GM18873 (cell line): ENCODE results near the gene SLC24A3.

ENCODE experiments used
- ATAC-seq: cut with Tn5 transposase; IDR thresholded peaks from one replicate; pipeline ENCODE4 v1.9.1; 2021; ENCODE audit warnings: mild to moderate bottlenecking, moderate library complexity, moderate number of reproducible peaks; ENCODE audit not compliant: unreplicated experiment, low FRiP score

SLC24A3 gene

DNA sequence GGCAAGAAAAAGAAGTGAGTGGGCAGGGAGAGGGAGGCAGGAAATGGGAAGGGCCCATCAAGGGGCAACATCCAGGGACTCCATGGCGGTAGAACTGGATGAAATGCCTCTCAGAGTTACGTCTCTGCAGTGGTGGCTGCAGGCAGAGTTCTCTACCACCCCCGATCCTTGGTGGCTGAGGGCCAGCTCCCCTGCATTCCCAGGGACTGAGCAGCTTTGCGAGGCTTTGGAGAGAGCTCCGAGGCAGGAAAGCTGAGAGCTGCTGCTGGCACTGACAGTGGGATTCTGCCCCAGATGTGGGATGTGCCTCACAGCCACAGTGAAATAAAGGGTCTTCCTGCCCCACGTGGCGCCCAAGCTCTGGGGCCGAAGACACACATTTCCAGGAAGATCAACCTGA, 236.6 kb downstream of the SLC24A3 start:
- ATAC-seq: no peak

DNA sequence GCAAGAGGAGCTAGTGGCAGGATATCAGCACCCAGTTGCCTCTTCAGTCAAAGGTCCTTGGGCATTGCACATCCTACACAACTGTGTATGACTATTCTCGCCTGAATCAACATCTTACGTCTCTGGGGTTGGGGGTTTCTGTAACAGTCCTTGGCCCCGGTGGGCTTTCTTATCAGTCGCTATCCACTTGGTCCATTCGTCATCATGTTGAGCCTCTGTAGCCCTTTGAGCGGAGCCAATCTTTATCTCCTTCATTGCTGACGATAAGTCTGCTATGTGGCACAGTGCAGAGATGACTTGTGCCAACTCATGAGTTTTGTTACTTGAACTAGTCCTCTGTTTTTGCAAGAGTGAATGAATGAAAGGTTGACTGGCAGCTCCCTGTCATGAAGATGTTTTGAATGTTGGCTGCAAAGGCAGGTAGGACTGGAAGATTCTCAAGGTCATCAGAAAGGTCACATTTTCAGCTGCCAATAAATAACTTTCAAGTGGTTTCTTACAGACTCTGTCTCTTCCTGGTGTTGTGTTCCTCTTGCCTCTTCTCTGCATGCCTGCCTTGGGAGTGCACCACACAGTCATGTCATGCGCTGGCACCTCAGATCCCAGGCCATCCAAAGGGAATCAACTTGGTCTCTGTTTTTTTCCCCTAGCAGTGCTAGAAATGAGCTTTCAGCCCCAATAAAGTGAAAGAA, 238.9 kb downstream of the SLC24A3 start:
- ATAC-seq: no peak

- no peak for ATAC-seq
These were observed 239.5 kb downstream of the SLC24A3 start for GRCh38 chr20:19451923-19452295.

- no peak for ATAC-seq
These were observed 241.0 kb downstream of the SLC24A3 start for GRCh38 chr20:19453410-19453809.

DNA sequence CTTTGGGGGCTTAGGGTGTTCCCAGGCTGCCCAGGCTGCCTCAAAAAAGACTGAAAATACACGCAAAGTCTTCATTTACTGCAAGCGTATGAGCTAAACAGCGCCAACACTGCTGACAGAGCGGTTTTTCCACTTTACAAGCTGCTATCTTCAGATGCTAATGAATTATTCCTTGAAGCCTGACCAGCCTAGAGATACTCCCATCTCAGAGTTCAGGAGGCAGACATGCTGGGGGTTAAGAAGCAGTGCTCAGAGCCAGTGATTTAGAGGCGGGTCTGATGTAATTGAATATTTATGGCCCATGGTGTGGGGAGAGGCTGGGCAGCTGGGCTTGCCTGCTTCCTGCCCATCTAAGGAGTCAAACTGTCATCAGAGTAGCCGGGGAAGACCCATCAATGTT, 241.4 kb downstream of the SLC24A3 start:
- no peak for ATAC-seq

DNA sequence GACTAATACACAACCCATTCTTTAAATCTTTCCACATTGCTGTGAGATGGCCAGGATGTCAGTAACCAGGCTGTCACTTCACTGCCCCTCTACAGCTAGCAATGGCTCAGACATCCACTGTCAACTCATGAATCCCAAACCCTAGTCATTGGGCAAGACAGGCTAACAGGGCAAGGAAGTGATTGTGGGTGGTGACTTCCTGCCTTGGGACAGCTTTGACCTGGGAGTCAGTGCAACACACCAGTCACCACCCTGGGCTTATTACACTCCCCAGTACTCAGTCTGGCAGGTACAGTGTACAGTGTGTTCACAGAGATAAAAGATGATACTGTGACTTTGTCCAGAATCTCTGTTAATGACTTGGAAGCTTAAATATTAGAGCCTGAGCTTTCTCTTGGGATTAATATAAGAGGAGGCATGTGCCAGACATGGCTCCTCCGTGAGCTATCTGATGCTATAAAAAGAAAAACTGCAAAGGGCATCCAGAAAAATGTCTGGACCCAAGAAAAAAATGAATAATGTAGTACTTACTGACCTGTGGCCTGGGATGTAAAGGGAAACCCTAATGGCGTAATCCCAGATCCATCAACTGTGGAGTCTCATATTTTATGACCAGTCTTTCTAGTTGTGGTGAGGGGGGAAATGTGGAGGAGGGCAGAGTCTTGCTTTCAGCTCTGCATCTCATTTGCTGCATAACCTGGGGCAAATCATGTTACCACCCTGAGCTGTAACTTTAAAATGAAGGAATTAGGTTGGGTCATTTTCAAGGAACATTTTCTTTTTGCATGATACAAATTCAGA, 244.4 kb downstream of the SLC24A3 start:
- no peak for ATAC-seq

DNA sequence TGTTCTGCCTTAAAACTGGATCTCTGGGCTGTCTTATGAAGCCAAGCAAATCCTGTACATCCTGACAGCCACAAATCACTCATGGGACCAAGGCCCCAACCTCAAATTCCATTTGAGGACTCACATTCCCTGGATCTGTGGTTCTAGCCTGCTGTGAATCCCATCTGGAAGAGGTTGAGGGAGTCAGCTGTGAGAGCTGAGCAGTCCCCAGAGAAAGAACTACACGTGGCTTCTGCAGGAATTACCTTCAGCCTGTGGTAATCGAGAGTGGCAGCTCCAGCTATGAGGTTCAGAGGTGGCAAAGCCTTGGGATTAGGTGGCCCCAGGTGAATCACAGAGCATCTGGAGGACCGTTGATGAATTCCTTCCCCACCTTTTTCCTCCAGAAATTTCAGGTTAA, 245.2 kb downstream of the SLC24A3 start:
- no peak for ATAC-seq

GRCh38 chr20:19460386-19460785, 247.9 kb downstream of the SLC24A3 start:
- ATAC-seq: no peak

GRCh38 chr20:19462491-19462890, 250.0 kb downstream of the SLC24A3 start:
- ATAC-seq: no peak

- ATAC-seq: no peak
These were observed 251.2 kb downstream of the SLC24A3 start for GRCh38 chr20:19463597-19463996.

GRCh38 chr20:19465536-19465935, 253.1 kb downstream of the SLC24A3 start:
- ATAC-seq: no peak

DNA sequence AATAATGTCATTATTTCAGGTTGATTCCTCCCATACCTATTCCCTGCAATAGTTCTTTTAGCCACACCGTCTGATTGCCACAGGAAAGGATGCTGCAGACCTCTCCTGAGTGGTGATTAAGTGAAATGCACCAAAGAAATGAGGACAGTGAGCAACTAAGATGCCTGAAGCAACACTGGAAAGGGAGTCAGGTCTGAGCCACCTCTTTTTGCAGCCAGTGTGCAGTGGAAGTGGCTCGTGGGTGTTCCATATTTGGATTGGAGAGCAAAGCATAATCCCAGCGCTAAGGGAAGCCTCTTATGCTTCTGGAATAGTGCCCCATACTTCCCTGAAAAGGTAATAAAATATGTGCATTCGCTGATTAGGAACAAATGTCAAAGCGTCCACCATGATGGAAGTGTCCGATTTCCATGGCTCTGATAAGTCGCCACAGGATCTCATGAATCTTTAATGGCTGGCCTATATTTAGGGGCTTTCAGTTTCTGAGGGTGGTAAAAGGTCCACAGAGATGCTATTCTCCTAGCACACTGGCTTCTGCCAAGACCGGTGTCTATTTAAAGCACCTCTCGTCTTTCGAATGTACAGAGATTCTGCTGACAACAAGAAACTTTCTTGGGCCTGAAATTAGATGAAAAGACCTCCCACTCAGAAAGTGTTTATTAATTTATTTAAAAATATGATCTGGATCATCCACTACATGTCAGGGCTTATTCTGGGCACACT, 253.9 kb downstream of the SLC24A3 start:
- ATAC-seq: no peak

DNA sequence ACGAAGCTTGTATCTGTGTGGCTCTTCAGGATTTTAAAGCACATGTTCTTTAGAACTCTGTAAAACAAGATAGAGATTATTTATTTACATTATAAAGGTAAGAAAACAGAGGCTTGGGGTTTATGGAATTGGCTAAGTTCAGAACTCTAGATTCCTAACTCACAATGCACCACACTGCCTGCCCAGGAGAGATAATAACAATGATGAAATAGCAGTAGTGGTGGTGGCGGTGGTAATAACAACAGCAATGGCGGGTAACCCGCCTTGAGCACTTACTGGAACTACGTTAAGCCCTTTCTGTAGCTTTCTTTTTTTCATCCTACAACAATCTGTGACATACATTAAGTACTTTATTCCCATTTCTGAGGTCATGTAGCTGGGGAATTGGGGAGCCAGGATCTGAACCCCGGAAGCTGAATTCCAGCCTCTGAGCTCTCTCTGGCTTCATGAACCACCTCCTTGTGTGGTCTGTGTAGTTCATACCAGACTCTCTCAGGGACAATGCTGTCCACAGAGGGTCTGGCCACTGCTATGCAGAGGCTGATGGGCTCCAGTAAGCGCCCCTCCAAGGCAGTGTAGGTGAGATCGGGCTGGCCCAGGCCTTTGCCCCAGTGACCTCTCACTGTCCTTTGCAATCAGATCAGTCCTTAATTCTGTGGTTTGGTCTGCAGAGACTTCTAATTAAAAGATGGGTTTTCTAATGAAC, 260.9 kb downstream of the SLC24A3 start:
- no peak for ATAC-seq

- no peak for ATAC-seq
These were observed 261.5 kb downstream of the SLC24A3 start for GRCh38 chr20:19473922-19474286.

GRCh38 chr20:19478320-19478895, 266.0 kb downstream of the SLC24A3 start:
- ATAC-seq: no peak

- ATAC-seq: no peak
These were observed 270.3 kb downstream of the SLC24A3 start for GRCh38 chr20:19482726-19483125.

DNA sequence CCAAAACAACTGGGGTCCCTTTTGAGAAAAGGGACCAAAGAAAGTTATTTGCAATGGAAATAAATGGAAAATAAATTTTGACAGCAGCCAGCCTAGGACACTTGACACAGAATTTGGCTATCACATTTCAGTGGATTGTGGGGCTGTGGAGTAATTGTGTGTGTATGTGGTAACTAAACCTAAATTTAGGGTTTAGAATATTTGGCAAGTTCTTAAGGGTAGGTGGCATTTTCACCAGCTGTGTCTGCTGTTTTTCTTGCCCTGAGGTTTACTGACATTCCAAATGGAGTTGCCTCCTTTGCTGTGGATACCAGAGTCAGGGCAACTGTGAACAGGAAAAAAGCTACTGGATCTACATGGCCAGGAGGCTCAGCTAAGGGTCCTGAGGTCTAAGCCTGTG, 270.9 kb downstream of the SLC24A3 start:
- no peak for ATAC-seq

DNA sequence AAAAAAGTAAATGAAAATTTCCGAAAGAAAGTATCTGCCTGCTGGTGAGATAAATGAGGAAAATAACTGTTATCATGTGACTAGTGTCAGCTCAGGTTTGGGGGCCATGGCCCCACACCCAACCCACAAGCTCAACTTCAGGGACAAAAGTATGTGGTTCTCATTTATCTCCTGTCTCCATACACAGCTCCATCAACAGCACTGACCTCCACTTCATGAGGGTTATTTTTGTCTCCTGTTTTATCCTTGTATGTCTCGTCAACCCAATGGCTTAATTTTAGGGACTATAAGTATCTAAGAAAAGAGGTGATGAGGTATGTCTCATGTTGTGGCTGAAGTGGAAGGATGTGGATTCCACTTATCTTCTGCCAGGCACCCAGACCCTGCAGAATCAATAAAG, 274.0 kb downstream of the SLC24A3 start:
- no peak for ATAC-seq

GRCh38 chr20:19487420-19487819, 275.0 kb downstream of the SLC24A3 start:
- no peak for ATAC-seq

DNA sequence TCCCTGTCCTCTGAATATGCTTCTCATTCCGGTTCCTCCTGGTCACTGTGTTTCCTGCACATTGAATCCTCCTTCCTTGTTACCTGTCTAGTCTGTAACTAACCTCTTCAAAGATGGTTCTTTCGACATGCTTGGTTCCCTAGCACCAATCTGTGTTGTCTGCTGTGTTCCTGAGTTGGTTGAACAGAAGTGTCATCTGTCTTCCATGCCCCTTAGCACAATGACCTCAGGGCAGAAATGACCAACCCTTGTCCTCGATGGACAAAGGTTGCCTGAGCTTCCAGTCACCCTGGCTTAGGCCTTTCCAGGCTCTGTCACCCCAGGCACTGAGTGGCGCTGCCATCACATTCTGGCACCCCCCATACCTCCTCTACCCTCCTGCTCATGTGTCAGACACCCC, 278.8 kb downstream of the SLC24A3 start:
- no peak for ATAC-seq

DNA sequence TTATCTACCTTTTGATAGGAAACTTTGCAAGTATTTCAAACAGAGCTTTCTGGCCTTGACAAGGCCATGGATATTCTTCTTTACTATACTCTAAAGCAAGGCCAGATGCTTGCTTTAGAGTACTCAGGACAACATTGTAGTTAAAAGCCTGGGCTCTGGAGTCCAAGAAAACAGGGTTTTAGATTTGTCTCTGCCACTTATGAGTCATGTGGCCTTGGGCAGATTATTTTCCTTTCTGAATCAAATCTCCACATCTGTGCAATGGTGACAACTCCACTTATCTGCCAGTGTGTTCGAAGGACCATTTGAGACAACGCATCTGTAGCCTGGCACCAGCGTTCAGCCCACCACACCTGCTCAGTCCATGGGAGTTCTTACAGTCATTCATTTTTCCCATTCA, 279.7 kb downstream of the SLC24A3 start:
- no peak for ATAC-seq
